CD4-positive, alpha-beta T cell treated with Interleukin-12 subunit alpha and Interleukin-12 subunit beta, for 1 hour (primary cell): ENCODE measurements around the gene GUCY1B1.

Experiments
- DNase-seq: peaks from one replicate; pipeline ENCODE4 v3.0.0-alpha.2; 2020

The GUCY1B1 gene

DNA sequence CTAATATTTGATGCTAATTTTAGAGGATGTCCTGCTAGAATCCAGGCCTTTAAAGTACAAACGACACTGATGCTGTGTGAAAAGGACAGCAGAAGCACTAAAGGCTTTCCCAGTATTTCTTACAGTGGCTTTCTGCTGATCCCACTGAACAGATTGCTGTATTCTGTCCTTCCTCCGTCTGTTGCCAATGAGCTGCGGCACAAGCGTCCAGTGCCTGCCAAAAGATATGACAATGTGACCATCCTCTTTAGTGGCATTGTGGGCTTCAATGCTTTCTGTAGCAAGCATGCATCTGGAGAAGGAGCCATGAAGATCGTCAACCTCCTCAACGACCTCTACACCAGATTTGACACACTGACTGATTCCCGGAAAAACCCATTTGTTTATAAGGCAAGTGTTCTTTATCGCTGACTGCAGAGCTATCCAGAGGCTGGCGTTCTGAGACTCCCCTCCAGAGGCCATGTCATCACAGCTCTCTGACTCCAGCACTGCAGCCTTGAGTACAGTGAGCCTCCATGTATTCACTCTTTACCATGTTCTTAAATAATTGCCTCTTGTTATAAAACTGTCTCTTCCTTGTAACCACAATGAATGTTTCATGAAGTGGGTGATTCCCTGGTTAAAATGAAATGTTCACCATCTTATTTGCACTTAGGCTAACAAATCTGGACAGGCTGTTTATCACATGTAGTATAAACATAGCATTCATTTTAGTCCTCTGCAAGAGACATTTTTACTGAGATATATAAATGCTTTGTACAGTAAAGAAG lies 43.6 kb downstream of the GUCY1B1 start:
- no peak for DNase-seq

- DNase-seq = no peak
Observed at GRCh38 chr4:155805016-155805415, 46.2 kb downstream of the GUCY1B1 start.

- DNase-seq = no peak
Observed at GRCh38 chr4:155807021-155807420, 48.2 kb downstream of the GUCY1B1 start.

DNA sequence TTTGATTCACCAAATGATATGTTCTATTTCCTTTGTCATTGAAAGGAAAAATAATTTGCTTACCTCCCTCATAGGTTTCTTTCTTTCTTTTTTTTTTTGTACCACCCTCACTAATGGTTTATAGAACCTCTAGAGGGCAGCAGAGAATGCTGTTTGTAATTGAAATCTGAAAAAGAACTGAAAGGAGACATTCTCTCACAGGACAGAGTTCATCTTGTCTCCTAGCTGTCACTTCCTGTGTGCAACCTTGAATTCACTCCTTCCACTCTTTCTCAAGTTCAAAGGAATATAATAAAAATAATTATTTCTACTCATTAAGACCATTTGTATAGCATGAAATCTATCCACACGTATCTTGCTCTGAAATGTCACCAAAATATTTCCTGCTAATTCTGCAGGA lies 51.0 kb downstream of the GUCY1B1 start:
- DNase-seq = peak; percentile 44

GRCh38 chr4:155811083-155811482 lies 52.3 kb downstream of the GUCY1B1 start:
- DNase-seq = no peak

DNA sequence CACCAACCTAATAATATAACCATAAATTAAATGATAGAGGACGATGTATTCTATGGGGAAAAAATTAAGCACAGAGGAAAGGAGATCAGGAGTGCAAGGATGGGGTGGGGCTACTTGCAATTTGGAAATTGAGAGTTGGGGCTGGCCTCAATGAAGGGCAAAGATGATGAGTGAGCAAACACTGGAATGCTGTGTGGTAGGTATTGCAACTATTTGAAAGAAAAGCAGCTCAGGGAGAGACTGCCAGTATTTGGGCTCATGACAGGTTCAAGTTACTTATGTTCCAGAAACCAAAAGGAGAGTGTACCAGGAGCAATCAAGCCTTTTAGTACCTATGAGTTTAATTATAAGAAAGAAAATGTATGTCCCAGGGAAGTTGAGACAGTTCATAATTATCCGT lies 59.8 kb downstream of the GUCY1B1 start:
- DNase-seq = no peak

DNA sequence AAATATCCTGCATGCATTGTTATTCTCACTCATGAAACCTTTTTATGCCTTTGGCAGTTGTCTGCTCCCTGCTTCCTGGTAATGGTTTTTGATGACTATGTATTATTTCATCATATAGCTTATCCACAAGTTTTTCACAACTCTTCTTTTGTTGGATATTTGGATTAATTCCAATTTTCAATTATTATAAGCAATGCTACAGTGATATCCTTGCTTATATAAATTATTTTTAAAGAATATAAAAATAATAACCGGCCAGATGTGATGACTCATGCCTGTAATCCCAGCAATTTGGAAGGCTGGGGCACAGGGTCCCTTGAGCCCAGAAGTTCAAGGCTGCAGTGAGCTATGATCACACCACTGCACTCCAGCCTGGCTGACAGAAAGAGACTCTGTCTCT lies 60.2 kb downstream of the GUCY1B1 start:
- no peak for DNase-seq

DNA sequence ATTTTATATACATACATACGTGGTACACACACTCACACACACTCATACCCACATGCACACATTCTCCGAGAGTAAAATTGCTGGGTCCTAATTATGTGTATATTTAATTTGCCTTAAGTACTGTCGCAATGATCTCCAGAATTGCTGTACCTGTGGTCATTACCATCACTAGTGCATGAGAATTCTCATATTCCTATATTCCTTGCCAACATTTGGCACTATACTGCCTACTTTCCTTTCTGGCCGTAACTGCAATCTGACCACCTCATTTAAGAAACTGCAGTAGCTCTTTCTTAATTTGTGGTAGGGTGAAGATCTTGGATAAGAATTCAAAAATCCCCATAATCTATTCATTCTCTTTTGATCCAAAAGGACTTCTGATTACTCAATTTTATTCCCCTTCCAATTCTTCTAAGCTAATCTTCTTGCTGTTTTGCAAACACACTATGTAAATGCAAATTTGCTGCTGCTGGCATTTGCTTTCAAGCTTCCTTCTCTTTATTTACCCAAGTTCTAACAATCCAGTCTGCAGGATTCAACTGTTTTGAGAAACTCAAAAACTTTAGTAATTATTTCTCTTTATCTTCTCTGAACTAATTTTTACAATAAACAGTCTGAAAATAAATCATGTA lies 62.2 kb downstream of the GUCY1B1 start:
- DNase-seq = no peak

GRCh38 chr4:155822572-155822971 lies 63.8 kb downstream of the GUCY1B1 start:
- DNase-seq = no peak

DNA sequence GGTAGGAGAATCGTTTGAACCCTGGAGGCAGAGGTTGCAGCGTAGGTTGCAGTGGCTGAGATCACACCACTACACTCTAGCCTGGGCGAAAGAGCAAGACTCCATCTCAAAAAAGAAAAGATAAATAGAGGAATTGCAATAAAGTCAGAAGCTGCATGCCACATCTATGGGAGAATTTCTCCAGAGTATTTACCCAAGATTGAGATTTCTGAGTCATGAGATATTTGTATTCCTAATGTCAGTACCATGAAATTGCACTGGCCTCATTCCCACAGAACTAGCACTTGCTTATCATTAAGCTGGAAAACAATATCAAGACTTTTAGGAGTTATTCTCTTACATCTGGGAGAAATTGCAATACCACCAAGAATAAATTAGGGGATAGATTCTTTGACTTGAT lies 69.8 kb downstream of the GUCY1B1 start:
- no peak for DNase-seq

DNA sequence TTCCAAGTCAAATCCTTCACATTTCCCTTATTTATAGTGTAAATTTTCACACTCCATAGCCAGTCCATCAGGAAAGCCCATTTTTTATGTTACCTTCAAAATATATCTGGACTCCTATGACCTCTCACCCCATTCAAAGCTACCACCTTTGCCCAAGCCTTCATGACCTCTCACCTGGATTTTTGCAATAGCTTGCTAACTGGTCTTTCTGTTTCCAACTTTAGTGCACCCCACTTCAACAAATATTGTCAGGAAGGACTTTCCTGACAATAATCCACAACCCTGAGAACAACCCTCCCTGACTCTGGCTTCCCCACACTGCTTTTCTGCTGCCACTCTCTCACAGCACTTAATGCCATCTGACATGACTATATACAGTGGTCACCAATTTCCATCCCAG lies 73.8 kb downstream of the GUCY1B1 start:
- no peak for DNase-seq

- no peak for DNase-seq
Observed at GRCh38 chr4:155837203-155837796, 78.5 kb downstream of the GUCY1B1 start.

- DNase-seq = no peak
Observed at GRCh38 chr4:155842080-155842479, 83.3 kb downstream of the GUCY1B1 start.

GRCh38 chr4:155846929-155847328 lies 88.1 kb downstream of the GUCY1B1 start:
- no peak for DNase-seq

DNA sequence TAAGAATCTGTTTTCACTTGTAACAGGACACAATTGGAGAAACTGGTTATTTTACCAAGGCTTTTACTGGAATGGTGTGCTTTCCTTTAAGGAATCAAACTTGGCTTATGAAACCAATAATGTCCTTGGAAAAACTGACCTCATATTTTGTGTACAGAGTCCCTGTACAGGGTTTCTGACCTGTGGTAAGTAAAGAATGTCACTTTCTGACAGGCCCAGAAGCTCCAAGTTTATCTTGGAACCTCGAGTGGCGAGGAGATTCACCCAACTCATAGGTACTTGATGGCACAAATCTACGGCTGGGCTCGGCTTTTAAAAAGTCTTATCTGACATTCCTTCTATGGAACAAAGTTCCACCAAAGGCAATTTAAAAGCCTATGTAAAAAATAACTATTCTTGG lies 90.2 kb downstream of the GUCY1B1 start:
- no peak for DNase-seq

GRCh38 chr4:155853189-155853588 lies 94.4 kb downstream of the GUCY1B1 start:
- DNase-seq = no peak

DNA sequence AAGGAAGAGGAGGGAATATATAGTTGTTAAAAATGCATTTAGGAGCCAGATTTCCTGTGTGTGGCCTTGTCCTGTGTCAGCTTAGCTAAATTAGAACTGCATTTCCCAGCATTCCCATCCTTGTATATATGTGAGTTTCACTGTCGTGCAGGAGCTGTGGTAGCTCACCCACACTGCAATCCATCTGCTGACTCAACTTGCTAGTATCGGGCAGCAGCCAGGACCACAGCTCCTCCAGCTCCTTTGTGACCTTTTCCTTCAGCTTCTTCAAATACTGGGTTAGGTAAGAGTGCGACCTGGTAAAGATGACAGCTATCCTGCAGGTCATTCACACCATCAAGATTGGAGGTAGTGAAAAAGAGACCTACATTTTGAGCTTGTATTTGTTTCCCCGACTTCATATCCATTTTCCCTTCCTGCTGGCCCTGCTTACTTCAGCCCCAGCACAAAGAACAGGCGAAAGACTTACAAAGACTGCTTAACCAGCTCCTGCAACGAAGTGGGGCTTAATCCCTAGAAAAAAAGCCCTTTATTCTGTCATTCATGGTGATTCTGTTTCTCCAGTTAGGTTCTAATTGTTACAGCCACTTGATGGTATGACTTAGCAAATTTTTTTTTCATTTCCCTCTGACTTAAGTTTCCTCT lies 95.9 kb downstream of the GUCY1B1 start:
- DNase-seq = no peak

GRCh38 chr4:155855897-155856296 lies 97.1 kb downstream of the GUCY1B1 start:
- no peak for DNase-seq
